ENCODE measurements around the gene FBXO30. TPM values are rescaled to one million over a fixed set of nuclear protein-coding genes. Genes with fewer than 3 reads are reported as not detected.

Gene FBXO30, protein sequence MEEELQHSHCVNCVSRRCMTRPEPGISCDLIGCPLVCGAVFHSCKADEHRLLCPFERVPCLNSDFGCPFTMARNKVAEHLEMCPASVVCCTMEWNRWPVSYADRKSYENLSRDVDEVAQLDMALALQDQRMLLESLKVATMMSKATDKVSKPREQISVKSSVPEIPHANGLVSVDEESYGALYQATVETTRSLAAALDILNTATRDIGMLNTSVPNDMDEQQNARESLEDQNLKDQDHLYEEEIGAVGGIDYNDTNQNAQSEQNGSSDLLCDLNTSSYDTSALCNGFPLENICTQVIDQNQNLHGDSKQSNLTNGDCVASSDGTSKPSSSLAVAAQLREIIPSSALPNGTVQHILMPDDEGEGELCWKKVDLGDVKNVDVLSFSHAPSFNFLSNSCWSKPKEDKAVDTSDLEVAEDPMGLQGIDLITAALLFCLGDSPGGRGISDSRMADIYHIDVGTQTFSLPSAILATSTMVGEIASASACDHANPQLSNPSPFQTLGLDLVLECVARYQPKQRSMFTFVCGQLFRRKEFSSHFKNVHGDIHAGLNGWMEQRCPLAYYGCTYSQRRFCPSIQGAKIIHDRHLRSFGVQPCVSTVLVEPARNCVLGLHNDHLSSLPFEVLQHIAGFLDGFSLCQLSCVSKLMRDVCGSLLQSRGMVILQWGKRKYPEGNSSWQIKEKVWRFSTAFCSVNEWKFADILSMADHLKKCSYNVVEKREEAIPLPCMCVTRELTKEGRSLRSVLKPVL
- total RNA-seq: 1 to 10 TPM; 2.5 to 6.2 (median 5.0) TPM
- total RNA-seq (2013): 7.1 TPM
- 12.3 to 45.3 (median 28.4) reads per million in 29 experiments for total RNA-seq

DNA sequence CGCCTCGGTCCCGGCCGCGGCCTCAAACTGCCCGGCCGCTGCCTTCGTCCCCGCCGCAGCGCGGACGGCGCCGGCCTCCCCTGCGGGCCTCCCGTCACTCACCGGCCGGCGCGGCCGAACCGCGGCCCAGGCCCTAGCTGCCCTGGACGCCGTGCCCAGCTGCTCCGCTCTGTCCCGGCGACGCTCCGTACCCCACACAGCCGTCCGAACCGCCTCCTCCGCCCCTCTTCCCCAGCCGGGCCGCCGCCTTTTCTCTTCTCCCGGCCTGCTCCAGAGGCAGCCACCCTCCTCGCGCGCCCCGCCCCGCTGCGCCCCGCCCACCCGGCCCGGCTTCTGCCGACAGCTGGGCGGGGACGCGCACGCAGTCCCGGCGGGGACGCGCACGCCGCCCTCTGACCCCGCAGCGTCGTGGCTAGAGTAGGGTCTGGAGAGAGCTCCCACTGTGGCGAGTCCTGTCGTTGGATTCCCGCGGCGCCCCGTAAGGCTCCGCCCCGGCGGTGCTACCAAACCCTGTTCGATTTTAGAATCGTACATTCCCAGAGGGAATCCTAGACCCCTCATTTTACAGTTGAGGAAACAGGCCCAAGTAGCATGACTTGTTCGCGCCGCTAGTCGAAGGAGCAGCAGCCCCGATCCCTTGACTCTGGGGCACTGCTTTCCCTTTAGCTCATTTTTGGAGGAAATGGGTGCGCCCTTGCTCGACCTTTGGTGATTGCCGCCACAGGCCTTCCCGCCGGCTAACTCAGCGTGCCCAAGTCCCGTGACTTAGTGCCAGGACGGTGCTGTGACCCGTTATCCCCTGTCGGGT lies at the start of gene FBXO30:
TSS of gene FBXO30 (minus strand) at position 295 of the 808 bp plus-strand sequence. CDS start 8,390 bp downstream, outside the sequence.
- no peaks in the 10 kb centered on the region for H3K27me3 ChIP-seq (replicated peaks in 1 of 2; ENCODE audit: control insufficient read depth in 2 of 2, extremely low read depth in 1 of 2, insufficient read depth in 2 of 2, low read length in 1 of 2)
- H3K4me1 ChIP-seq (ENCODE audit: control insufficient read depth in 1 of 2, extremely low read depth in 1 of 2, insufficient read depth in 2 of 2, low read length in 2 of 2): peaks cover 12 to 17% of the 10 kb centered on the region in 2 experiments
- H3K27ac ChIP-seq (ENCODE audit: low read length): peak within 1 kb of the TSS; percentile 83
- CTCF ChIA-PET: interaction anchor here (0.6 to 1.4 kb wide), 11 partner anchors 9 to 442 kb away, joined by 3 to 16 read pairs (median 4); partner anchors contain the start of genes SHPRH (in 2 of the 2) and EPM2A (in 1 of the 2)
- ATAC-seq (replicated peaks in 1 of 4): peak; percentile 86 to 95 (median 90)
- H3K4me3 ChIP-seq (ENCODE audit: control insufficient read depth in 1 of 2, extremely low read depth in 1 of 2, low read length in 1 of 2): peak within 1 kb of the TSS; percentile 76 to 84
- Mint-ChIP-seq H3K9me3 (no peaks in the 10 kb centered on the region), H3K27ac (peak within 1 kb of the TSS; percentile 88 to 94), H3K27me3 (no peaks in the 10 kb centered on the region), H3K4me3 (peak within 1 kb of the TSS; percentile 89 to 94 (median 94)), H3K36me3 (no peaks in the 10 kb centered on the region), H3K4me1 (peaks cover 37 to 45% (median 44%) of the 10 kb centered on the region in 3 donors)
- H3K9me3 ChIP-seq: no peaks in the 10 kb centered on the region
- DNase-seq: peak; percentile 72 to 96 (median 81)
- no peaks in the 10 kb centered on the region for H3K36me3 ChIP-seq (ENCODE audit: control insufficient read depth in 2 of 2, extremely low read depth in 1 of 2, insufficient read depth in 1 of 2, low read length in 1 of 2)
- POLR2A ChIA-PET: interaction anchor here (0.5 to 1.9 kb wide), 5 partner anchors 51 to 149 kb away, joined by 3 to 7 read pairs (median 4); partner anchors contain the start of gene SHPRH (in 1 of the 2)
- whole genome bisulfite sequencing (ENCODE audit: insufficient coverage): under 1% methylated on average over 81 of the region's 88 CpGs

DNA sequence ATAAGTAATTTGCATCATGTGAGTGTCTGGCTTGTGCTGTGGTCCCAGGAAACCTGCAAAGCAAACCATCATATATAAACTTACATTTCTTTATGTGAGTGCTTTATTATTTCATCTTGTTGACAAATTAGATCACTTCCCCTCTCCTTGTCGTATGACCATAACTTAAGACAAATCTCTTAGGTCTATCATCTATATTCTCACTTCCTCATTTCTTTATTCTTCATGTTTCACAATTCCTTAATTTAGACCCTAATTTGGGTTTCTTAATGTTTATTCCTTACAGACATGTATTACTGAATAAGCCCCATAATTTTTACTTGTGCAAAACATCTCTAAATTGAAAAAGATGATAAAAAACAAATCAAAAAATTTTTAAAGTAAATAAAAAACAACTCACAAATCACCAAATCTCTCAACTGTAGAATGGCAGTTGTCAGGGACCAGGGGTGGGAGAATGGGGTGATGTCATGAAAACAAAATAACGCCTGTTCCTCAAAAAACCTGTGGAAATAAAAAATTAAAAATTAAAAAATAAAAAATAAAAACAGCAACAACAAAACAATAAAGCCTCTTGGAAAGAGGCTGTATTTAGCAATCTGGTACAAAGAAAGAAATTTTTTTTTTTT lies 49.5 kb upstream of the FBXO30 start:
- Mint-ChIP-seq H3K9me3 (peaks cover 0 to 9% (median 7%) of the 10 kb centered on the region in 3 donors), H3K4me3 (no peak overlapping the region), H3K27me3 (no peaks in the 10 kb centered on the region), H3K27ac (no peak overlapping the region), H3K4me1 (peaks cover 32 to 45% (median 36%) of the 10 kb centered on the region in 3 donors), H3K36me3 (peaks cover 16% of the 10 kb centered on the region)
- ChIA-PET CTCF (interaction anchor here in 1 of 2 donors (0.6 kb wide), 1 partner anchor 491 kb away, joined by 3 read pairs; no protein-coding TSS in a partner anchor), POLR2A (interaction anchor here in 1 of 2 donors (0.6 kb wide), 1 partner anchor 113 kb away, joined by 4 read pairs; no protein-coding TSS in a partner anchor)
- Histone ChIP-seq H3K27me3 (replicated peaks in 1 of 2; ENCODE audit: control insufficient read depth in 2 of 2, extremely low read depth in 1 of 2, insufficient read depth in 2 of 2, low read length in 1 of 2) (no peaks in the 10 kb centered on the region), H3K4me3 (ENCODE audit: control insufficient read depth in 1 of 2, extremely low read depth in 1 of 2, low read length in 1 of 2) (no peak overlapping the region), H3K36me3 (ENCODE audit: control insufficient read depth in 2 of 2, extremely low read depth in 1 of 2, insufficient read depth in 1 of 2, low read length in 1 of 2) (no peaks in the 10 kb centered on the region), H3K4me1 (ENCODE audit: control insufficient read depth in 1 of 2, extremely low read depth in 1 of 2, insufficient read depth in 2 of 2, low read length in 2 of 2) (peaks cover 12 to 15% of the 10 kb centered on the region in 2 experiments), H3K27ac (ENCODE audit: low read length) (no peak overlapping the region), H3K9me3 (no peaks in the 10 kb centered on the region)
- WGBS (ENCODE audit: insufficient coverage): no CpG with 5 or more reads among the region's 2 CpGs
- DNase-seq: no peak
- ATAC-seq (replicated peaks in 1 of 4): no peak

DNA sequence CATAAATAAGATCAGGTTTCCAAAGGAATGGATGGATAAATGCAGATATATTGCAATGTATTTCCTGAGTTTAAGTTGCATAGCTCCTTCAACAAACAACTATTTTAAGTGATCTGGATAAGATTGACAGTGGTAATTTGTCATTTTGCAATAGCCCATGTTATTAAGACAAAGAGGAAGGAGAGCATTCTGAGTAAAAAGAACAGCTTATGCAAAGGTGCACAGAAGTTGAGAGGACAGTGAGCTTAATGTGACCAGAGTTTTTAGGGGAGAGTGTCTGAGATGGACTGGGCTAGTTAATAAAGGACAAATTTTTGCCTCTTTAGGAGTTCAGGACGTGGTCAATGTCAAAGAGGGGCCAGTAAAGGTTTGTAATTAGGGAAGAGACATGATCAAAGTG lies 48.8 kb upstream of the FBXO30 start:
- POLR2A ChIA-PET: interaction anchor here in 1 of 2 donors (0.6 kb wide), 1 partner anchor 112 kb away, joined by 3 read pairs; no protein-coding TSS in a partner anchor
- H3K4me1 ChIP-seq (ENCODE audit: control insufficient read depth in 1 of 2, extremely low read depth in 1 of 2, insufficient read depth in 2 of 2, low read length in 2 of 2): peaks cover 12 to 15% of the 10 kb centered on the region in 2 experiments
- peaks cover 19% of the 10 kb centered on the region for H3K36me3 Mint-ChIP-seq
- no peaks in the 10 kb centered on the region for H3K27me3 Mint-ChIP-seq
- no peak overlapping the region for H3K27ac ChIP-seq (ENCODE audit: low read length)
- H3K27me3 ChIP-seq (replicated peaks in 1 of 2; ENCODE audit: control insufficient read depth in 2 of 2, extremely low read depth in 1 of 2, insufficient read depth in 2 of 2, low read length in 1 of 2): no peaks in the 10 kb centered on the region
- no peaks in the 10 kb centered on the region for H3K36me3 ChIP-seq (ENCODE audit: control insufficient read depth in 2 of 2, extremely low read depth in 1 of 2, insufficient read depth in 1 of 2, low read length in 1 of 2)
- no peak for DNase-seq
- H3K4me3 Mint-ChIP-seq: no peak overlapping the region
- peaks cover 32 to 44% (median 35%) of the 10 kb centered on the region in 3 donors for H3K4me1 Mint-ChIP-seq
- CTCF ChIA-PET: no interaction called here
- H3K9me3 ChIP-seq: no peaks in the 10 kb centered on the region
- no peak for ATAC-seq (replicated peaks in 1 of 4)
- H3K4me3 ChIP-seq (ENCODE audit: control insufficient read depth in 1 of 2, extremely low read depth in 1 of 2, low read length in 1 of 2): no peak overlapping the region
- 88% methylated on average over 1 of the region's 1 CpG for WGBS (ENCODE audit: insufficient coverage)
- H3K9me3 Mint-ChIP-seq: peaks cover 0 to 9% (median 7%) of the 10 kb centered on the region in 3 donors
- H3K27ac Mint-ChIP-seq: no peak overlapping the region

DNA sequence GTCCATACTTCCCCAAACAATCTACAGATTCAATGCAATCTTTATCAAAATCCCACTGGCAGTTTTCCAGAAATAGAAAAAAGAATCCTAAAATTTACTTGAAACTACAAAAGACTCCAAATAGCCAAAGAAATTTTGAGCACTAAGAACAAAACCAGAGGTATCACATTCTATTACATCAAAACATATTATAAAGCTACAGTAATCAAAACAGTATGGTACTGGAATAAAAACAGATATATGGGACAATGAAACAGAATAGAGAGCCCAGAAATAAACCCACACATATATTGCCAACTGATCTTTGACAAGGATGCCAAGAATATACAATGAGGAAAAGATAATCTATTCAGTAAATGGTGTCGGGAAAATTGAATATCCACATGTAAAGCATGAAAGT lies 46.0 kb upstream of the FBXO30 start:
- CTCF ChIA-PET: no interaction called here

DNA sequence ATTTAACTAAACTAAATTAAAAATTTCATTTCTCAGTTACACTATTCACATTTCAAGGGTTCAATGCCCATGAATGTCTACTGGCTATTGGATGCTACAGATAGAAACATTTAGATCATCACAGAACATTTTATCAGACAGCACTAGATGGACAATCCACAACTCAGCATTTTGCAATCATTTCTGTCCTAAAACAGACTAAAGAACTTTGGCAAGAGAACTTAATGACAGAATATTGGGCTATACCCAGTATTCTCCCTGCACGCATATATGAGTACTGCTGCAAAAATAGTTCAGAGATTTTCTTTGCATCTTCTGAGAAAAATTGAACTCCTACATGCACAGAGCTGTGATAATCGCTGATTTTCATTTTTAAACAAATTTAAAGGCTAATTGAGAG lies 36.1 kb upstream of the FBXO30 start:
- Histone ChIP-seq H3K4me1 (ENCODE audit: control insufficient read depth in 1 of 2, extremely low read depth in 1 of 2, insufficient read depth in 2 of 2, low read length in 2 of 2) (no peaks in the 10 kb centered on the region), H3K36me3 (ENCODE audit: control insufficient read depth in 2 of 2, extremely low read depth in 1 of 2, insufficient read depth in 1 of 2, low read length in 1 of 2) (no peaks in the 10 kb centered on the region), H3K4me3 (ENCODE audit: control insufficient read depth in 1 of 2, extremely low read depth in 1 of 2, low read length in 1 of 2) (no peak overlapping the region), H3K27ac (ENCODE audit: low read length) (no peak overlapping the region), H3K9me3 (no peaks in the 10 kb centered on the region), H3K27me3 (replicated peaks in 1 of 2; ENCODE audit: control insufficient read depth in 2 of 2, extremely low read depth in 1 of 2, insufficient read depth in 2 of 2, low read length in 1 of 2) (no peaks in the 10 kb centered on the region)
- Mint-ChIP-seq H3K27me3 (no peaks in the 10 kb centered on the region), H3K4me3 (no peak overlapping the region), H3K36me3 (peaks cover 17% of the 10 kb centered on the region), H3K9me3 (no peaks in the 10 kb centered on the region), H3K27ac (no peak overlapping the region), H3K4me1 (no peaks in the 10 kb centered on the region)
- no peak for DNase-seq
- ChIA-PET CTCF (no interaction called here), POLR2A (no interaction called here)
- no CpG with 5 or more reads among the region's 2 CpGs for WGBS (ENCODE audit: insufficient coverage)
- ATAC-seq (replicated peaks in 1 of 4): no peak

More for the DNA sequence above, 46.0 kb upstream of the FBXO30 start:
- Mint-ChIP-seq H3K36me3 (peaks cover 35% of the 10 kb centered on the region), H3K27ac (no peak overlapping the region), H3K4me1 (peaks cover 9 to 18% (median 11%) of the 10 kb centered on the region in 3 donors), H3K9me3 (peaks cover 0 to 9% (median 7%) of the 10 kb centered on the region in 3 donors), H3K4me3 (no peak overlapping the region), H3K27me3 (no peaks in the 10 kb centered on the region)
- H3K4me3 ChIP-seq (ENCODE audit: control insufficient read depth in 1 of 2, extremely low read depth in 1 of 2, low read length in 1 of 2): no peak overlapping the region
- peaks cover 1 to 5% of the 10 kb centered on the region in 2 experiments for H3K4me1 ChIP-seq (ENCODE audit: control insufficient read depth in 1 of 2, extremely low read depth in 1 of 2, insufficient read depth in 2 of 2, low read length in 2 of 2)
- H3K36me3 ChIP-seq (ENCODE audit: control insufficient read depth in 2 of 2, extremely low read depth in 1 of 2, insufficient read depth in 1 of 2, low read length in 1 of 2): no peaks in the 10 kb centered on the region
- ATAC-seq (replicated peaks in 1 of 4): no peak
- H3K9me3 ChIP-seq: no peaks in the 10 kb centered on the region
- POLR2A ChIA-PET: no interaction called here
- no peak for DNase-seq
- H3K27ac ChIP-seq (ENCODE audit: low read length): no peak overlapping the region
- H3K27me3 ChIP-seq (replicated peaks in 1 of 2; ENCODE audit: control insufficient read depth in 2 of 2, extremely low read depth in 1 of 2, insufficient read depth in 2 of 2, low read length in 1 of 2): no peaks in the 10 kb centered on the region
- no CpG with 5 or more reads among the region's 1 CpG for WGBS (ENCODE audit: insufficient coverage)
